Stimulated activated CD8-positive, alpha-beta memory T cell treated with anti-CD3 and anti-CD28 coated beads, Interleukin-12 subunit alpha, Interleukin-12 subunit beta, amount 100 ng/mL, for 24 hours (primary cell): Measurements from ENCODE around the gene COG2.
"Not testable (repeated sequence)": the region's sequence is repeated elsewhere in the genome, so short reads cannot be mapped to it uniquely, and the experiment has no call there.

Experiments used
- DNase-seq: peaks from one replicate; pipeline ENCODE4 v3.0.0-alpha.2; 2020; ENCODE audit errors: extremely low read depth

COG2 gene

GRCh38 chr1:230715510-230715909 is 73.2 kb downstream of the COG2 start:
- DNase-seq: no peak

- not testable (repeated sequence) for DNase-seq
These were observed 74.2 kb downstream of the COG2 start for GRCh38 chr1:230716453-230716852.

GRCh38 chr1:230717251-230717650 is 75.0 kb downstream of the COG2 start:
- no peak for DNase-seq

GRCh38 chr1:230721849-230722522 is 79.7 kb downstream of the COG2 start:
- not testable (repeated sequence) for DNase-seq

- no peak for DNase-seq
These were observed 83.2 kb downstream of the COG2 start for GRCh38 chr1:230725256-230726012.

- no peak for DNase-seq
These were observed 86.6 kb downstream of the COG2 start for GRCh38 chr1:230728710-230729392.

GRCh38 chr1:230730977-230731376 is 88.7 kb downstream of the COG2 start:
- DNase-seq: no peak

GRCh38 chr1:230735447-230735846 is 93.2 kb downstream of the COG2 start:
- DNase-seq: no peak

- DNase-seq: no peak
These were observed 95.5 kb downstream of the COG2 start for GRCh38 chr1:230737622-230738262.

GRCh38 chr1:230739564-230740290 is 97.4 kb downstream of the COG2 start:
- DNase-seq: no peak
